ENCODE results near the gene IL23R.

GRCh38 chr1:67274623-67275325 lies 108.5 kb downstream of the IL23R start:
- TF ChIP-seq BRCA1 (CRISPR knock-in tag; IDR thresholded peaks at IDR 0.05) (no peak), ELF1 (CRISPR knock-in tag; IDR thresholded peaks at IDR 0.05) (no peak), ZBTB4 (CRISPR knock-in tag; IDR thresholded peaks at IDR 0.05; ENCODE audit: borderline replicate concordance) (no peak), FIP1L1 (IDR thresholded peaks at IDR 0.05; ENCODE audit: borderline replicate concordance, insufficient read depth, low read depth, low read length) (no peak), ZBTB21 (CRISPR knock-in tag; IDR thresholded peaks at IDR 0.05) (no peak), ELF4 (CRISPR knock-in tag; IDR thresholded peaks at IDR 0.05; ENCODE audit: borderline replicate concordance) (no peak), CTCF (CRISPR knock-in tag; IDR thresholded peaks at IDR 0.05) (no peak), GRHL1 (CRISPR knock-in tag; conservative IDR thresholded peaks at IDR 0.05) (no peak), ZNF530 (CRISPR knock-in tag; IDR thresholded peaks at IDR 0.05; ENCODE audit: low read depth) (no peak)
